ENCODE data around the gene SOCS4.
"Not testable (repeated sequence)": the region's sequence is repeated elsewhere in the genome, so short reads cannot be mapped to it uniquely, and the experiment has no call there.

SOCS4 gene

GRCh38 chr14:55026793-55027561, at the start of gene SOCS4, which contains the start of gene WDHD1:
Gene SOCS4, plus strand, starts transcription at chr14:55027236. Its CDS starts 15,806 bp downstream, at chr14:55043042.
Gene WDHD1, minus strand, starts transcription at chr14:55027099. Its CDS starts 312 bp downstream, at chr14:55026787.
- DNase-seq = peak; percentile 62 to 97 (median 93)

GRCh38 chr14:54979039-54979438, 48.0 kb upstream of the SOCS4 start:
- no peak for DNase-seq

- no peak for DNase-seq
These were observed 45.3 kb upstream of the SOCS4 start for GRCh38 chr14:54981698-54982097.

GRCh38 chr14:54985156-54985555, 41.9 kb upstream of the SOCS4 start:
- DNase-seq = no peak

GRCh38 chr14:55000381-55000780, 26.7 kb upstream of the SOCS4 start:
- no peak for DNase-seq

GRCh38 chr14:55005071-55005470, 22.0 kb upstream of the SOCS4 start:
- no peak for DNase-seq

- DNase-seq = no peak
These were observed 12.0 kb upstream of the SOCS4 start for GRCh38 chr14:55015006-55015405.

- DNase-seq = no peak
These were observed 7.0 kb upstream of the SOCS4 start for GRCh38 chr14:55019968-55020554.

GRCh38 chr14:55024365-55024764, 2.7 kb upstream of the SOCS4 start:
- DNase-seq = not testable (repeated sequence)

- no peak for DNase-seq
These were observed 1.1 kb upstream of the SOCS4 start for GRCh38 chr14:55025948-55026347.

GRCh38 chr14:55026441-55026792, 619 bp upstream of the SOCS4 start:
- DNase-seq = no peak

GRCh38 chr14:55028066-55028465, 1.0 kb downstream of the SOCS4 start:
- no peak for DNase-seq

- no peak for DNase-seq
These were observed 1.4 kb downstream of the SOCS4 start for GRCh38 chr14:55028476-55028875.

- no peak for DNase-seq
These were observed 4.2 kb downstream of the SOCS4 start for GRCh38 chr14:55031190-55031589.

- not testable (repeated sequence) for DNase-seq
These were observed 11.0 kb downstream of the SOCS4 start for GRCh38 chr14:55037995-55038394.

GRCh38 chr14:55038708-55039107, 11.7 kb downstream of the SOCS4 start:
- DNase-seq = no peak

- no peak for DNase-seq
These were observed 16.5 kb downstream of the SOCS4 start for GRCh38 chr14:55043528-55043927.

GRCh38 chr14:55045087-55045486, 18.1 kb downstream of the SOCS4 start:
- DNase-seq = no peak

- no peak for DNase-seq
These were observed 20.4 kb downstream of the SOCS4 start for GRCh38 chr14:55047301-55048053.

- DNase-seq = no peak
These were observed 21.9 kb downstream of the SOCS4 start for GRCh38 chr14:55048900-55049436.

- no peak for DNase-seq
These were observed 24.1 kb downstream of the SOCS4 start for GRCh38 chr14:55051165-55051422.

Measured in nucleus accumbens (tissue), 56 donors.